ENCODE results near the gene YWHAH.

- TF ChIP-seq EZH2 (IDR thresholded peaks at IDR 0.05; ENCODE audit: insufficient read depth, poor library complexity, severe bottlenecking), result no peak
- TF ChIP-seq EZH2phosphoT487 (IDR thresholded peaks at IDR 0.05; ENCODE audit: insufficient read depth, low read depth), result no peak
Measured at GRCh38 chr22:31929167-31929930, 15.0 kb upstream of the YWHAH start.

All from GM23248 (cell line).